Right cardiac atrium (tissue), 5 donors: ENCODE data around the gene CLCN3. TPM values are rescaled to one million over a fixed set of nuclear protein-coding genes. Genes with fewer than 3 reads are reported as not detected.
"Not testable (repeated sequence)": the region's sequence is repeated elsewhere in the genome, so short reads cannot be mapped to it uniquely, and the experiment has no call there.

Experiments
- ATAC-seq, 2 donors: fragments of 200-7000 bp; cut with Tn5 transposase; one replicate each; pipeline versions ENCODE4 v1.8.0 to v1.9.1; 2020; ENCODE audit warnings: moderate library complexity in 2 of 2, mild to moderate bottlenecking in 1 of 2
- DNase-seq, 3 donors: peaks; one replicate each; pipeline ENCODE4 v3.0.0-alpha.2; 2020
- H3K27ac ChIP-seq: one replicate; pipeline ENCODE4 v1.5.1; 2013; ENCODE audit warnings: mild to moderate bottlenecking, low read length, control low read depth, moderate library complexity
- H3K27me3 ChIP-seq: one replicate; pipeline ENCODE4 v1.6.1; 2013; ENCODE audit not compliant: control insufficient read depth, insufficient read depth
- H3K4me1 ChIP-seq: one replicate; pipeline ENCODE4 v1.6.1; 2013; ENCODE audit warnings: low read length; ENCODE audit not compliant: control insufficient read depth, insufficient read depth
- H3K4me3 ChIP-seq: one replicate; pipeline ENCODE4 v1.5.1; 2013; ENCODE audit warnings: low read length, control low read depth
- H3K9me3 ChIP-seq: one replicate; pipeline ENCODE4 v1.6.1; 2013; ENCODE audit warnings: low read length; ENCODE audit not compliant: control insufficient read depth
- WGBS: extraction: QIAGEN DNeasy Blood & Tissue Kit; methylation state at CpG from one replicate; pipeline ENCODE4 v1.1.7; 2013; 5-methylcytosine and 5-hydroxymethylcytosine counted together
- intact Hi-C, 4 donors: fragments of 100-400 bp; cut with DNase I; formaldehyde crosslinking; loops; one replicate each; pipeline versions ENCODE4 v1.11.0 to v1.14.0; 2022 to 2023
- long read RNA-seq, 4 donors: library from polyadenylated mRNA; unstranded; transcript quantifications; one replicate each; pipeline ENCODE4 v2.0.0, GENCODE V29; 2020 to 2021
- polyA plus RNA-seq: library from polyadenylated mRNA; stranded (reverse); fragments of 200-250 nt; gene quantifications from one replicate; pipeline ENCODE4 v1.2.3, GENCODE V29; 2013
- total RNA-seq, 4 donors: library from RNA; stranded (reverse); fragmentation: NEBNext Ultra II Directional; extraction: Animal tissue kit (Norgen Biotek cat#: 25700); gene quantifications; one replicate each; pipeline ENCODE4 v1.2.1, GENCODE V29; 2021
- donor health status: healthy with polysubstance abuse.
- donor health status: DM: no; HTN: yes; CAD: no.
- donor health status: DM: no; HTN: no; CAD: no.
- donor health status: DM: no; HTN: yes; CAD: no; lungs with severe emphysema.
- donor health status: DM: yes; HTN: yes; CAD: no.

Gene CLCN3
- total RNA-seq (10 to 100 TPM; 45.1 to 51.3 (median 49.3) TPM), polyA plus RNA-seq (19.6 TPM)
- long read RNA-seq, donor 1, full-length matches to known transcripts: 27 of 47 reads
- long read RNA-seq, donor 1, partial matches to known transcripts: 16 of 47 reads
- long read RNA-seq, donor 1, other reads (novel, unspliced or antisense): 4 of 47 reads
- long read RNA-seq, donor 2, full-length matches to known transcripts: 17 of 19 reads
- long read RNA-seq, donor 2, partial matches to known transcripts: 2 of 19 reads
- long read RNA-seq, donor 2, other reads (novel, unspliced or antisense): 0 of 19 reads
- long read RNA-seq, donor 3, full-length matches to known transcripts: 81 of 108 reads
- long read RNA-seq, donor 3, partial matches to known transcripts: 15 of 108 reads
- long read RNA-seq, donor 3, other reads (novel, unspliced or antisense): 12 of 108 reads
- long read RNA-seq, donor 4, full-length matches to known transcripts: 20 of 26 reads
- long read RNA-seq, donor 4, partial matches to known transcripts: 1 of 26 reads
- long read RNA-seq, donor 4, other reads (novel, unspliced or antisense): 5 of 26 reads

- WGBS: under 1% methylated on average over 67 of the region's 67 CpGs
- Histone ChIP-seq H3K27me3 (no peaks in the 10 kb centered on the region), H3K27ac (peak within 1 kb of the TSS; percentile 92), H3K4me3 (peak within 1 kb of the TSS; percentile 77), H3K9me3 (no peaks in the 10 kb centered on the region), H3K4me1 (no peaks in the 10 kb centered on the region)
- intact Hi-C loops: loop anchor here in 3 of 4 donors (5.0 kb wide), 3 partner anchors 37 to 92 kb away; no protein-coding TSS in a partner anchor
- ATAC-seq: peak; percentile 100
- DNase-seq: peak; percentile 99
Measured at GRCh38 chr4:169619958-169620879, at the start of gene CLCN3. Gene CLCN3, plus strand, starts transcription at chr4:169620578. Its CDS starts 15,351 bp downstream, at chr4:169635929.

- 100% methylated on average over 1 of the region's 3 CpGs for WGBS
- H3K27ac ChIP-seq, intact Hi-C loops, H3K4me3 ChIP-seq, H3K27me3 ChIP-seq, H3K9me3 ChIP-seq, ATAC-seq, DNase-seq, H3K4me1 ChIP-seq: not testable (repeated sequence)
Measured at GRCh38 chr4:169571012-169571411, 49.4 kb upstream of the CLCN3 start.

GRCh38 chr4:169571435-169571834 is 48.9 kb upstream of the CLCN3 start:
- no peaks in the 10 kb centered on the region for H3K9me3 ChIP-seq
- no peaks in the 10 kb centered on the region for H3K27me3 ChIP-seq
- intact Hi-C loops: no loop called here
- no peak overlapping the region for H3K27ac ChIP-seq
- no peaks in the 10 kb centered on the region for H3K4me1 ChIP-seq
- no peak for ATAC-seq
- DNase-seq: no peak
- WGBS: 92% methylated on average over 4 of the region's 4 CpGs
- H3K4me3 ChIP-seq: no peak overlapping the region

GRCh38 chr4:169573889-169574288 is 46.5 kb upstream of the CLCN3 start:
- Histone ChIP-seq H3K27ac (no peak overlapping the region), H3K4me3 (no peak overlapping the region), H3K4me1 (no peaks in the 10 kb centered on the region), H3K27me3 (no peaks in the 10 kb centered on the region), H3K9me3 (no peaks in the 10 kb centered on the region)
- ATAC-seq: no peak
- intact Hi-C loops: no loop called here
- DNase-seq: no peak
- 95% methylated on average over 1 of the region's 1 CpG for WGBS

GRCh38 chr4:169582203-169582602 is 38.2 kb upstream of the CLCN3 start:
- intact Hi-C loops: no loop called here
- Histone ChIP-seq H3K27me3 (no peaks in the 10 kb centered on the region), H3K4me1 (no peaks in the 10 kb centered on the region), H3K4me3 (no peak overlapping the region), H3K27ac (no peak overlapping the region), H3K9me3 (no peaks in the 10 kb centered on the region)
- ATAC-seq (no peak), DNase-seq (no peak)
- WGBS: 88% methylated on average over 2 of the region's 2 CpGs

GRCh38 chr4:169582706-169583105 is 37.7 kb upstream of the CLCN3 start:
- Histone ChIP-seq H3K27me3 (no peaks in the 10 kb centered on the region), H3K4me3 (no peak overlapping the region), H3K27ac (no peak overlapping the region), H3K9me3 (no peaks in the 10 kb centered on the region), H3K4me1 (no peaks in the 10 kb centered on the region)
- ATAC-seq (no peak), DNase-seq (no peak)
- intact Hi-C loops: no loop called here
- WGBS: 95% methylated on average over 3 of the region's 3 CpGs

- Histone ChIP-seq H3K27ac (no peak overlapping the region), H3K9me3 (no peaks in the 10 kb centered on the region), H3K27me3 (no peaks in the 10 kb centered on the region), H3K4me1 (no peaks in the 10 kb centered on the region), H3K4me3 (no peak overlapping the region)
- ATAC-seq (no peak), DNase-seq (no peak)
- 43% methylated on average over 2 of the region's 2 CpGs for WGBS
- intact Hi-C loops: no loop called here
Measured at GRCh38 chr4:169583563-169583962, 36.8 kb upstream of the CLCN3 start.

GRCh38 chr4:169593050-169593560 is 27.3 kb upstream of the CLCN3 start:
- intact Hi-C loops: no loop called here
- H3K27ac ChIP-seq: no peak overlapping the region
- H3K27me3 ChIP-seq: no peaks in the 10 kb centered on the region
- ATAC-seq: no peak
- H3K9me3 ChIP-seq: no peaks in the 10 kb centered on the region
- WGBS: 98% methylated on average over 1 of the region's 1 CpG
- no peak overlapping the region for H3K4me3 ChIP-seq
- H3K4me1 ChIP-seq: no peaks in the 10 kb centered on the region
- DNase-seq: no peak

- ATAC-seq: peak in 1 of 2 donors; percentile 61
- Histone ChIP-seq H3K4me1 (no peaks in the 10 kb centered on the region), H3K27ac (no peak overlapping the region), H3K27me3 (no peaks in the 10 kb centered on the region), H3K9me3 (no peaks in the 10 kb centered on the region), H3K4me3 (no peak overlapping the region)
- intact Hi-C loops: no loop called here
- DNase-seq: no peak
Measured at GRCh38 chr4:169594560-169595195, 25.7 kb upstream of the CLCN3 start.

GRCh38 chr4:169601016-169601771 is 19.2 kb upstream of the CLCN3 start:
- H3K27me3 ChIP-seq: no peaks in the 10 kb centered on the region
- no peak overlapping the region for H3K4me3 ChIP-seq
- DNase-seq (no peak), ATAC-seq (no peak)
- H3K4me1 ChIP-seq: no peaks in the 10 kb centered on the region
- H3K27ac ChIP-seq: no peak overlapping the region
- H3K9me3 ChIP-seq: no peaks in the 10 kb centered on the region
- intact Hi-C loops: no loop called here
